ENCODE results near the gene SH2D5.

DNA sequence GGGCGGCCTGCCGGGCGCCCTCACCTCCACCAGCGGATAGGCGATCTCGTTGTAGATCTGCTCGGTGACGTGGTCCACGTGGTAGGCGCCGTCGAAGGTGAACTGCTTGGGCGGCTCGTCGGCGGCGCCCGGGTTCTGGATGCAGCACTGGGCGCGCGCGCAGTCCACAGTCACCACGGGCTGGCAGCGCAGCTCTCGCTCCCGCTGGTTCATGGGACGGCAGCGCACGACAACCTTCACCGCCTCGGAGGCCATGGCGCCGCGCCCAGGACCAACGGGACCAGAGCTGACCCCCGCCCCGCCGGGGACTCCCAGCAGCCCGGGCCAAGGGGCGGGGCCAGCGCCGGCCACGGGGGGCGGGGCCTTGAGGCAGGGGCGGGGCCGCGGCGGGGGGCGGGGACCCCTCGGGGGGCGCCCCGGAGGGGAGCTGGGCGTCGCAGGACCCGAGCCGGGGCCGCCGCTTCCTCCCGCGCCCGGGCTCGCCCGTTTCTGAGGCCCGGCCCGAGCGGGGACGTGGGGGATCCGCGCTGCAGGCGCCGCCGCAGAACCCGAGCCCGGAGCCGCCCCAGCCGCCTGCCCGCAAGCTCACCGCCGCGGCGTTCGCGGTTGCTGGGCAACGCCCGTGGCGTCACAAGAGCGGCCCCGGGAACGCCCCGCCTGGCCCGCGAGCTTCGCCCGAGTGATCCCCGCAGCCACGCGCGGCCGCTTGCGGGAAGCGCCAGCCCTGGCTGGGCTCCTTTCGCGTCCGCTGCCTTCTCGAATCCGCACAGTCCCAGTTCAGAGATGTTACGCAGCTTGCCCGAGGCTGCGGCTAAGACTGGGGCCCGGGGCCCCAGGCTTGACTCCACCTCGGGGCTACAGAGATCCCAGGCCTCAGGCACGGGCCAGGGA lies 14.8 kb downstream of the SH2D5 start, which contains the start of gene KIF17:
- TF ChIP-seq, protein P1, sequence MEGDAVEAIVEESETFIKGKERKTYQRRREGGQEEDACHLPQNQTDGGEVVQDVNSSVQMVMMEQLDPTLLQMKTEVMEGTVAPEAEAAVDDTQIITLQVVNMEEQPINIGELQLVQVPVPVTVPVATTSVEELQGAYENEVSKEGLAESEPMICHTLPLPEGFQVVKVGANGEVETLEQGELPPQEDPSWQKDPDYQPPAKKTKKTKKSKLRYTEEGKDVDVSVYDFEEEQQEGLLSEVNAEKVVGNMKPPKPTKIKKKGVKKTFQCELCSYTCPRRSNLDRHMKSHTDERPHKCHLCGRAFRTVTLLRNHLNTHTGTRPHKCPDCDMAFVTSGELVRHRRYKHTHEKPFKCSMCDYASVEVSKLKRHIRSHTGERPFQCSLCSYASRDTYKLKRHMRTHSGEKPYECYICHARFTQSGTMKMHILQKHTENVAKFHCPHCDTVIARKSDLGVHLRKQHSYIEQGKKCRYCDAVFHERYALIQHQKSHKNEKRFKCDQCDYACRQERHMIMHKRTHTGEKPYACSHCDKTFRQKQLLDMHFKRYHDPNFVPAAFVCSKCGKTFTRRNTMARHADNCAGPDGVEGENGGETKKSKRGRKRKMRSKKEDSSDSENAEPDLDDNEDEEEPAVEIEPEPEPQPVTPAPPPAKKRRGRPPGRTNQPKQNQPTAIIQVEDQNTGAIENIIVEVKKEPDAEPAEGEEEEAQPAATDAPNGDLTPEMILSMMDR (IDR thresholded peaks at IDR 0.05; ENCODE audit: insufficient read depth, low read length) = no peak
- TF ChIP-seq POLR2AphosphoS5 (IDR thresholded peaks at IDR 0.05; ENCODE audit: low read depth) = no peak
